Measurements from ENCODE around the gene PLD4.

The PLD4 gene

GRCh38 chr14:104875811-104876210, 48.9 kb upstream of the PLD4 start:
- TF ChIP-seq RARB (CRISPR knock-in tag; IDR thresholded peaks at IDR 0.05) = no peak
- no peak for TF ChIP-seq GLIS3 (CRISPR knock-in tag; IDR thresholded peaks at IDR 0.05)
- no peak for TF ChIP-seq TCF4 (CRISPR knock-in tag; IDR thresholded peaks at IDR 0.05; ENCODE audit: borderline replicate concordance)
- TF ChIP-seq ISL1 (CRISPR knock-in tag; IDR thresholded peaks at IDR 0.05) = no peak
- no peak for TF ChIP-seq SNAI2 (CRISPR knock-in tag; IDR thresholded peaks at IDR 0.05)
- TF ChIP-seq ZC3H10 (CRISPR knock-in tag; IDR thresholded peaks at IDR 0.05) = no peak
- ATAC-seq = no peak

- TF ChIP-seq, protein P1, sequence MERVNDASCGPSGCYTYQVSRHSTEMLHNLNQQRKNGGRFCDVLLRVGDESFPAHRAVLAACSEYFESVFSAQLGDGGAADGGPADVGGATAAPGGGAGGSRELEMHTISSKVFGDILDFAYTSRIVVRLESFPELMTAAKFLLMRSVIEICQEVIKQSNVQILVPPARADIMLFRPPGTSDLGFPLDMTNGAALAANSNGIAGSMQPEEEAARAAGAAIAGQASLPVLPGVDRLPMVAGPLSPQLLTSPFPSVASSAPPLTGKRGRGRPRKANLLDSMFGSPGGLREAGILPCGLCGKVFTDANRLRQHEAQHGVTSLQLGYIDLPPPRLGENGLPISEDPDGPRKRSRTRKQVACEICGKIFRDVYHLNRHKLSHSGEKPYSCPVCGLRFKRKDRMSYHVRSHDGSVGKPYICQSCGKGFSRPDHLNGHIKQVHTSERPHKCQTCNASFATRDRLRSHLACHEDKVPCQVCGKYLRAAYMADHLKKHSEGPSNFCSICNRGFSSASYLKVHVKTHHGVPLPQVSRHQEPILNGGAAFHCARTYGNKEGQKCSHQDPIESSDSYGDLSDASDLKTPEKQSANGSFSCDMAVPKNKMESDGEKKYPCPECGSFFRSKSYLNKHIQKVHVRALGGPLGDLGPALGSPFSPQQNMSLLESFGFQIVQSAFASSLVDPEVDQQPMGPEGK (CRISPR knock-in tag; IDR thresholded peaks at IDR 0.05; ENCODE audit: borderline replicate concordance) = no peak
- TF ChIP-seq GLIS3 (CRISPR knock-in tag; IDR thresholded peaks at IDR 0.05) = no peak
- no peak for TF ChIP-seq ISL1 (CRISPR knock-in tag; IDR thresholded peaks at IDR 0.05)
- no peak for TF ChIP-seq TOX (CRISPR knock-in tag; IDR thresholded peaks at IDR 0.05; ENCODE audit: borderline replicate concordance)
- no peak for TF ChIP-seq ZNF8 (CRISPR knock-in tag; IDR thresholded peaks at IDR 0.05)
- no peak for TF ChIP-seq OSR1 (CRISPR knock-in tag; IDR thresholded peaks at IDR 0.05)
- TF ChIP-seq, protein P2, sequence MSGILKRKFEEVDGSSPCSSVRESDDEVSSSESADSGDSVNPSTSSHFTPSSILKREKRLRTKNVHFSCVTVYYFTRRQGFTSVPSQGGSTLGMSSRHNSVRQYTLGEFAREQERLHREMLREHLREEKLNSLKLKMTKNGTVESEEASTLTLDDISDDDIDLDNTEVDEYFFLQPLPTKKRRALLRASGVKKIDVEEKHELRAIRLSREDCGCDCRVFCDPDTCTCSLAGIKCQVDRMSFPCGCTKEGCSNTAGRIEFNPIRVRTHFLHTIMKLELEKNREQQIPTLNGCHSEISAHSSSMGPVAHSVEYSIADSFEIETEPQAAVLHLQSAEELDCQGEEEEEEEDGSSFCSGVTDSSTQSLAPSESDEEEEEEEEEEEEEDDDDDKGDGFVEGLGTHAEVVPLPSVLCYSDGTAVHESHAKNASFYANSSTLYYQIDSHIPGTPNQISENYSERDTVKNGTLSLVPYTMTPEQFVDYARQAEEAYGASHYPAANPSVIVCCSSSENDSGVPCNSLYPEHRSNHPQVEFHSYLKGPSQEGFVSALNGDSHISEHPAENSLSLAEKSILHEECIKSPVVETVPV (CRISPR knock-in tag; IDR thresholded peaks at IDR 0.05) = no peak
- no peak for TF ChIP-seq TCF4 (CRISPR knock-in tag; IDR thresholded peaks at IDR 0.05; ENCODE audit: borderline replicate concordance)
- no peak for TF ChIP-seq RARB (CRISPR knock-in tag; IDR thresholded peaks at IDR 0.05)
- no peak for TF ChIP-seq BACH2 (CRISPR knock-in tag; IDR thresholded peaks at IDR 0.05; ENCODE audit: borderline replicate concordance)
- TF ChIP-seq, protein P3, sequence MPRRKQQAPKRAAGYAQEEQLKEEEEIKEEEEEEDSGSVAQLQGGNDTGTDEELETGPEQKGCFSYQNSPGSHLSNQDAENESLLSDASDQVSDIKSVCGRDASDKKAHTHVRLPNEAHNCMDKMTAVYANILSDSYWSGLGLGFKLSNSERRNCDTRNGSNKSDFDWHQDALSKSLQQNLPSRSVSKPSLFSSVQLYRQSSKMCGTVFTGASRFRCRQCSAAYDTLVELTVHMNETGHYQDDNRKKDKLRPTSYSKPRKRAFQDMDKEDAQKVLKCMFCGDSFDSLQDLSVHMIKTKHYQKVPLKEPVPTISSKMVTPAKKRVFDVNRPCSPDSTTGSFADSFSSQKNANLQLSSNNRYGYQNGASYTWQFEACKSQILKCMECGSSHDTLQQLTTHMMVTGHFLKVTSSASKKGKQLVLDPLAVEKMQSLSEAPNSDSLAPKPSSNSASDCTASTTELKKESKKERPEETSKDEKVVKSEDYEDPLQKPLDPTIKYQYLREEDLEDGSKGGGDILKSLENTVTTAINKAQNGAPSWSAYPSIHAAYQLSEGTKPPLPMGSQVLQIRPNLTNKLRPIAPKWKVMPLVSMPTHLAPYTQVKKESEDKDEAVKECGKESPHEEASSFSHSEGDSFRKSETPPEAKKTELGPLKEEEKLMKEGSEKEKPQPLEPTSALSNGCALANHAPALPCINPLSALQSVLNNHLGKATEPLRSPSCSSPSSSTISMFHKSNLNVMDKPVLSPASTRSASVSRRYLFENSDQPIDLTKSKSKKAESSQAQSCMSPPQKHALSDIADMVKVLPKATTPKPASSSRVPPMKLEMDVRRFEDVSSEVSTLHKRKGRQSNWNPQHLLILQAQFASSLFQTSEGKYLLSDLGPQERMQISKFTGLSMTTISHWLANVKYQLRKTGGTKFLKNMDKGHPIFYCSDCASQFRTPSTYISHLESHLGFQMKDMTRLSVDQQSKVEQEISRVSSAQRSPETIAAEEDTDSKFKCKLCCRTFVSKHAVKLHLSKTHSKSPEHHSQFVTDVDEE (CRISPR knock-in tag; IDR thresholded peaks at IDR 0.05) = no peak
- no peak for TF ChIP-seq ARNTL (CRISPR knock-in tag; IDR thresholded peaks at IDR 0.05; ENCODE audit: borderline replicate concordance, low read depth)
- TF ChIP-seq, protein P4, sequence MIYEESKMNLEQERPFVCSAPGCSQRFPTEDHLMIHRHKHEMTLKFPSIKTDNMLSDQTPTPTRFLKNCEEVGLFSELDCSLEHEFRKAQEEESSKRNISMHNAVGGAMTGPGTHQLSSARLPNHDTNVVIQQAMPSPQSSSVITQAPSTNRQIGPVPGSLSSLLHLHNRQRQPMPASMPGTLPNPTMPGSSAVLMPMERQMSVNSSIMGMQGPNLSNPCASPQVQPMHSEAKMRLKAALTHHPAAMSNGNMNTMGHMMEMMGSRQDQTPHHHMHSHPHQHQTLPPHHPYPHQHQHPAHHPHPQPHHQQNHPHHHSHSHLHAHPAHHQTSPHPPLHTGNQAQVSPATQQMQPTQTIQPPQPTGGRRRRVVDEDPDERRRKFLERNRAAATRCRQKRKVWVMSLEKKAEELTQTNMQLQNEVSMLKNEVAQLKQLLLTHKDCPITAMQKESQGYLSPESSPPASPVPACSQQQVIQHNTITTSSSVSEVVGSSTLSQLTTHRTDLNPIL (CRISPR knock-in tag; IDR thresholded peaks at IDR 0.05; ENCODE audit: low read depth) = no peak
- no peak for TF ChIP-seq ZC3H10 (CRISPR knock-in tag; IDR thresholded peaks at IDR 0.05)
- no peak for TF ChIP-seq ESRRG (CRISPR knock-in tag; IDR thresholded peaks at IDR 0.05)
- no peak for TF ChIP-seq ZFP30 (CRISPR knock-in tag; IDR thresholded peaks at IDR 0.05)
- TF ChIP-seq ZNF70 (CRISPR knock-in tag; IDR thresholded peaks at IDR 0.05) = no peak
- no peak for TF ChIP-seq ZNF565 (CRISPR knock-in tag; conservative IDR thresholded peaks at IDR 0.05; ENCODE audit: low read depth)
- ATAC-seq = peak; percentile 72
Measured at GRCh38 chr14:104876251-104876699, 48.4 kb upstream of the PLD4 start.

DNA sequence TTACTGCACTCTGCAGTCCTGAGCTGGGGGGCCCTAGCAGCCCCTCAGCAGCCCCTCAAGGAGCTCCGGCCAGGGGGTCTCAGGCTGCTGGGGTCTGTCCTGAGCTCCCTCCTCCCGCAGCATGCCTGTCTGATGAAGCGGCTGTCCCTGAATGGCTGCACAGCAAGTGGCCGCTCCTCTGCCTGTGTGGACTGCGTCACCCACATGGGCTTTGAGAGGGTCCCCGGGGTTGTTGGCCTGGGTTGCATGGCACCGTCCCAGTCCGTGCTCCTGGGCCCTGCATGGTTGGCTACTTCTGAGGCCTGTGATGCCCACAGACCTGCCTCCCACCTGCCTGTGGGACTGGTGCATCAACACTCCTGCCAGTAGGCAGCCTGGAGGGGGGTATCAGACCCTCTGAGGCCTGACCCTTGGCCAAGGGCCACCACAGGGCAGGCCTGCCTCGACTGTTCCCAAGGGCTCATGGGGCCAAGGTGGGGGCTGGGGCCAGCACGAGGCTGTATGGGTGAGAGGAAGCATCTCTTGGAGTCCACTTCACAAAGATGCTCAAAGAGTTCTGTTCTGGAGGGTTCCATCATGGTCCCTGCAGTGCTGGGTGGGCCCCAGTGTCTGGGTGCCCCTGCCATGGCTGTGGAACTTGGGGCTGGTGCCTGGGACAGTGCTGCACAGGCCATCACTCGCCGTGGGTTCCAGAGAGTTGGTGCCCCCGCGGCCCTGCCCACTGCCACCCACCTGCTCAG, 47.4 kb upstream of the PLD4 start:
- ATAC-seq = no peak
- TF ChIP-seq, protein P2 (CRISPR knock-in tag; IDR thresholded peaks at IDR 0.05) = no peak
- TF ChIP-seq ZNF70 (CRISPR knock-in tag; IDR thresholded peaks at IDR 0.05) = no peak
- TF ChIP-seq ZNF565 (CRISPR knock-in tag; conservative IDR thresholded peaks at IDR 0.05; ENCODE audit: low read depth) = no peak
- TF ChIP-seq, protein P5, sequence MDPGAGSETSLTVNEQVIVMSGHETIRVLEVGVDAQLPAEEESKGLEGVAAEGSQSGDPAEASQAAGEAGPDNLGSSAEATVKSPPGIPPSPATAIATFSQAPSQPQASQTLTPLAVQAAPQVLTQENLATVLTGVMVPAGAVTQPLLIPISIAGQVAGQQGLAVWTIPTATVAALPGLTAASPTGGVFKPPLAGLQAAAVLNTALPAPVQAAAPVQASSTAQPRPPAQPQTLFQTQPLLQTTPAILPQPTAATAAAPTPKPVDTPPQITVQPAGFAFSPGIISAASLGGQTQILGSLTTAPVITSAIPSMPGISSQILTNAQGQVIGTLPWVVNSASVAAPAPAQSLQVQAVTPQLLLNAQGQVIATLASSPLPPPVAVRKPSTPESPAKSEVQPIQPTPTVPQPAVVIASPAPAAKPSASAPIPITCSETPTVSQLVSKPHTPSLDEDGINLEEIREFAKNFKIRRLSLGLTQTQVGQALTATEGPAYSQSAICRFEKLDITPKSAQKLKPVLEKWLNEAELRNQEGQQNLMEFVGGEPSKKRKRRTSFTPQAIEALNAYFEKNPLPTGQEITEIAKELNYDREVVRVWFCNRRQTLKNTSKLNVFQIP (CRISPR knock-in tag; IDR thresholded peaks at IDR 0.05; ENCODE audit: borderline replicate concordance, low read depth) = no peak
- no peak for TF ChIP-seq ISL1 (CRISPR knock-in tag; IDR thresholded peaks at IDR 0.05)
- TF ChIP-seq ESRRG (CRISPR knock-in tag; IDR thresholded peaks at IDR 0.05) = no peak
- no peak for TF ChIP-seq CSDC2 (CRISPR knock-in tag; IDR thresholded peaks at IDR 0.05)
- no peak for TF ChIP-seq SNAI2 (CRISPR knock-in tag; IDR thresholded peaks at IDR 0.05)
- TF ChIP-seq ZFP3 (CRISPR knock-in tag; IDR thresholded peaks at IDR 0.05) = no peak
- no peak for TF ChIP-seq OSR1 (CRISPR knock-in tag; IDR thresholded peaks at IDR 0.05)
- TF ChIP-seq ZNF8 (CRISPR knock-in tag; IDR thresholded peaks at IDR 0.05) = no peak
- no peak for TF ChIP-seq TCF4 (CRISPR knock-in tag; IDR thresholded peaks at IDR 0.05; ENCODE audit: borderline replicate concordance)
- no peak for TF ChIP-seq GLIS3 (CRISPR knock-in tag; IDR thresholded peaks at IDR 0.05)
- no peak for TF ChIP-seq ZFP30 (CRISPR knock-in tag; IDR thresholded peaks at IDR 0.05)
- TF ChIP-seq, protein P4 (CRISPR knock-in tag; IDR thresholded peaks at IDR 0.05; ENCODE audit: low read depth) = no peak
- no peak for TF ChIP-seq ZC3H10 (CRISPR knock-in tag; IDR thresholded peaks at IDR 0.05)
